ELR (cell line): Measurements from ENCODE around the gene NOL4L.

ENCODE experiments used
- DNase-seq: peaks from one replicate; pipeline ENCODE4 v3.0.0-alpha.2; 2015; ENCODE audit warnings: low read depth

The NOL4L gene

DNA sequence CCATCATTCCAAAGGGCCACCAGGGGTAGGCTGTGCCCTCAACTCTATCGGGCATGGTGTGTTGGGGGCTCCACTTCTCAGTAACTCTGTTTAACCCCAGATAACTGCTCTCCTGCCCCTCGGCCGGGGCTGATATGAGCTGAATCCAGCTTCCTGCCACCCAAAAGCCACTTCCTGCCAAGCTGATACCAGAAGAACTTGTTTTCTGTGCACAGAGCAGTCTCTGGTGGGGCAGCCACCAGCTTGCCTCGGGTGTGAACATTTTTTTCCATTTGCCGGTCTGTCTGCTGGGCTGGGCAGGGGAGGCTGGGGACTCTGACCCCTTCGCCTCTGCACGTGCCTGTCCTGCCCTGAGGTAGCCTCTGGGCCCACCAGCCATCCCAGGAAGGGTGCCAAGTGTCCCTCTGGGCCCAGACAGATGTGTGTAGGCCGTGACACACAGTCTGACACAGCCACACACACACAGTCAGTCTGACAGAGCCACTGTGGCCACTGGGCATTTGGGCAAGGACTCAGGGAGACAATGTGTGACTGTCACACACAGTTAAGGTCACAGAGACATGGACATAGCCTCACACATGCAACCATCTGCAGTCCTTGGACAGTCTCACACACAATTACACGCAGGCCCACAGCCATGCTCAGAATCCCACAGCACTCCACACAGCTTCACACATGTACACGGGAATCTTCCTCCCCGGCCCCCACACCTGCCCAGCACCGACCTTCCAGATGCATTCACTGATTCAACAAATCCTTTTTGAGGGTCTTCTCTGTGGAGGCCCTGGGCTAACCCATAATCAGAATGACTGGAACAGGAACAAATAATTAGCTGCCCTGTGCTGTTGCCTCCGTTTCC is 45.1 kb downstream of the NOL4L start:
- DNase-seq, result no peak

DNA sequence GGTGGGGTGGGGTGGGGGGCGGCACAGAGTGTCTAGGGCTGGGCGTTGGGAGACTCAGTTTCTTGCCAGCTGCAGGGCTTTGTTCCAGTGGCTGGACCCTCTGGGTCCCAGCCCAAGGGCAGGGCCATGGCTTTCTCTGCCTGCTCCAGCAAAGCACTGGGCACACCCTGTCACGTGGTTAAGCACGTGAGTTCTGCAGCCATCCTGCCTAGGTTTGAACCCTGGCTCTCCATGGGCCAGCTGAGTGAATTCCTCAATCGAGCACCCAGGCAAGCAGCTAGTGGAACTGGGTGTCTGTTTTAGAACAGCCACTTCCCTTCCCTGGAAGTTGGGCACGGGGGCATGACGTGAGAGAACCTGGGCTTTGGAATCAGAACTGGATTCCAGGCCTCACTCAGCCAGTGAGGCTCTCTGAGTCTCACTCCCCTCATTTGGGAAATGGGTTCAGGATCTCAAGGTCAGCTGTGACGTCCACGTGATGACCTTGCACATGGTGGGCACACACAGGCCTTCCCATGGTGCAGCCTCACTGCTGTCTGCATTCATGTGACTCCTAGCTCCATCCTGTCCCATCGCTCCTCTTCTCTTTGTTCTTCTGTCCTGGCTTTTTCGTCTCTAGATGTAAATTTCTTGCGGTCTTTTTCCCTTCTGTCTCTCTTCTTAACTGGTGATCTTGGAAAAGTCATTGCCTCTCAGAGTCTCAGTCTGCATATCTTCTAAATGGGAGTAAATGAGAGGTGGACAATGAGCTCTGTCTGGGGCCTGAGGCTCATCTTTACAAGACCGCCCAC is 45.9 kb downstream of the NOL4L start:
- no peak for DNase-seq

DNA sequence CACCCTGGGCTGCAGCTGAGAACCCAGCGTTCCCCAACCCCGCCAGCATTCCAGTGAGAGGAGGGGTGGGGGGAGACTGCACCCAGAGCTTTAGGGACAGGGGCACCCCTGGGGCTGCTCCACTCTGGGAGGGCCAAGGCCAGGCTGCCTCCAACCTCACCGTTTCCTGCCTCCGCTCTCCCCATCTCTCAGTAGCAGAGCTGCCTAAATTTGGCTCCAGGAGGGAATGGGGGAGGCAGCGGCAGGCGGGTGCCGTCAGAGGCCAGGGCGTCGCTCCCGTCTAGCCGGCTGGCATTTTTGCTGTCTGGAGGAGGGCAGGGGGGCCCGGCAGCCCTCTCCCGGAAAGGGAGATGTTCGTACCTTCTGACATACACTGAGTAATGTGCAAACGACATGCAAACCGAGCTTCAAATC is 46.6 kb downstream of the NOL4L start:
- no peak for DNase-seq

DNA sequence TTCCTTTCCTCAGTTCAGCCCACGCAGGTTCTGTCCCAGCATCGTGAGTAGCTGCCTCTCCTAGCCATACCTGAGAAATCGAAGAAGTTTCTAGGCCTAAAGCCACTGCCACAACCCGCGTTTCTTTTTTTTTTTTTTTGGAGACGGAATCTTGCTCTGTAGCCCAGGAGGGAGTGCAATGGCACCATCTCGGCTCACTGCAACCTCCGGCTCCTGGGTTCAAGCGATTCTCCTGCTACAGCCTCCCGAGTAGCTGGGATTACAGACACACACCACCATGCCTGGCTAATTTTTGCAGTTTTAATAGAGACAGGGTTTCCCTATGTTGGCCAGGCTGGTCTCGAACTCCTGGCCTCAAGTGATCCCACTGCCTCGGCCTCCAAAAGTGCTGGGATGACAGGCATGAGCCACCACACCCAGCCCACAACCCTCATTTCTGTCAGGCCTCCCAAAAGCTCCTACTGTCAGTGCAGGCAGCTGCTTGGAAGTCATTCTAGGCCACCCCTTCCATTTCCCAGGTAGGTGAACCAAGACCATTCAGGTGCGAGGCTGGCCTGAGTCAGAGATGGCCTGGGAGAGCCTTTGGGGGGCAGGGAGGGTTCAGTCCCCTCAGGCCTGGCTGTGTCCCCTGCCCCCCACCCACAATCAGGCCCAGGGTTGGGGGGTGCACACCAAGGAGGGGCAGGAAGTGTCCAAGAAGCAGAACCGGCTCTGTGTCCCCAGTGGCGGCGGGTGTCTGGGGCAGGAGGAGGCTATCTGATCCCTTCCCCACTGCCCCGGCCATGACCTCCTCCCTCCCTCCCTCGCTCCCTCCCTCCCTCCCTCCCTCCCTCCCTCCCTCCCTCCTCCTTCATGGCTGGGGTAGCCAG is 47.2 kb downstream of the NOL4L start:
- no peak for DNase-seq

DNA sequence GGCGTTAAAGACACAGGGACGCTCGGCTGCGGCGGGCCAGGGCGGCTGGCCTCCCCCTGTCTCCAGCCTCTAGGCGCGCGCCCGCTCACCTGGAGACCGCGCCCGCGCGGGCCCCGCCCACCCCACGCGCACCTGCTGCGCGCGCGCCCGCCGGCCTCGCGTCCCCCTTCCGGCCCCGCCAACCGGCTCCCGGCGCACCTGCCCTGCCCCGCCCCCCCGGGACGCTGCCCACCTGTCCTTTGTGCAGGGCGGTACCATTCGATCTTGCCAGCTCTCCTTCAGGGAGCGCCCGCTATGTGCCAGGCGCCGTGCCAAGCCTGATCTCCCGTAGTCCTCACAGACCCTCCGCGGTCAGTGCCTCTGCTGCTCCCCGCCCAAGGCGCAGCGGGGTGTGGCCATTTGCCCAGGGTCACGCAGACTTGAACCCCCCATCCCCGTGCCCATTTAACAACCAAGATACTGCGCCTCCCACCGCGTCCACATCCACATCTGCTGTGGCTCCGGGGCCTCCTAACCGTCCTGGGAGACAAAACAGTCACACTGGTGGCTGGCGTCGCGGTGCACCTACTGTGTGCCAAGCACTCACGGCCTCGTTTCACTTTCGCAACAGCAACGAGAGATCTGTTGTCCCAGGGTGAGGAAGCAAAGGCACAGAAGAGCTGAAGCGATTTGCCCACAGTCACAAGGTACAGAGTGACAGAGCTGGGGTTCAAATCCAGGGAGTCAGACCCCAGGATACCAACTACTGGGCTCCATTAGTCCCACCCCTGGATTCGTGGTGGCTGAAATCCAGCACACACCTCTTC is 48.1 kb downstream of the NOL4L start:
- no peak for DNase-seq

DNA sequence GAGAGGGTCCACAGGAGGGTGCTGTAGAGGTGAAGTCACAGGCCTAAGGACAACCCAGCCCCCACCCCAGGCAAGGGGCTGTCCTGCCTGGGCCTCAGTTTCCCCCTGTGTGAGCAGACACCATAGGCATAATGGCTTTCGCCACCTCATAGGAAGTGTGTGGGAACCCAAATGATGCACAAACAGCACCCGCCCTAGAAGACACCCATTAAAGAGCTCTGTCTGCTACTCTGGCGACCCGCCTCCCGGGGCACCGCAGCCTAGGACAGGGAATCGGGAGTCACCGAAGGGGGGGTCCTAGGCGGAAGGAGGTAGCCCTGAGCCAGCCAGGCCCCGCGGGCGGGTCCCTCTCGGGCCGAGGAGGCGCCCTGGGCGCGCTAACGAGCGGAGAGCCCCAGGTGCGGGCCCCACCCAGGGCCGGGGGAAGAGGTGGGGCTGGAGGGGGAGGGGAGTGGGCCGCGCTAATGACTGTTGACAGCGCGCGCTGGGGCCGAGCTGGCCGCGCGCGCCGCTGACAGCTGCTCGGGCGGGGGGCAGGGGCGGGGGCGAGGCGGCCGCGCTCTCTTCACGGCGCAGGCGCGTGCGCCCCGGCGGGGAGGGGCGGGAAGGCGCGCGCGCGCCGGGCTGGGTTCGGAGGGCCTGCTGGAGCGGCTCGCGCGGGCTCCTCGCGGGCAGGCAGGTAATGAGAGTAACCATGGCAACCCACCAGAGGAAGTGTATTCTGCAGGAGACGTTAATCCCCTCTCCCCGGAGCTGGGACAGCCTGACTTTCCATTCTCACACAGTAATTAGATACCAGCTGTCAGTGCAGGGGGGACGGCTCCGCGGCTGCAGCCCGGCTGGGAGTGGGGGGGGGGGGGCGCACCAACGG is 48.9 kb downstream of the NOL4L start:
- DNase-seq, result peak; percentile 52

DNA sequence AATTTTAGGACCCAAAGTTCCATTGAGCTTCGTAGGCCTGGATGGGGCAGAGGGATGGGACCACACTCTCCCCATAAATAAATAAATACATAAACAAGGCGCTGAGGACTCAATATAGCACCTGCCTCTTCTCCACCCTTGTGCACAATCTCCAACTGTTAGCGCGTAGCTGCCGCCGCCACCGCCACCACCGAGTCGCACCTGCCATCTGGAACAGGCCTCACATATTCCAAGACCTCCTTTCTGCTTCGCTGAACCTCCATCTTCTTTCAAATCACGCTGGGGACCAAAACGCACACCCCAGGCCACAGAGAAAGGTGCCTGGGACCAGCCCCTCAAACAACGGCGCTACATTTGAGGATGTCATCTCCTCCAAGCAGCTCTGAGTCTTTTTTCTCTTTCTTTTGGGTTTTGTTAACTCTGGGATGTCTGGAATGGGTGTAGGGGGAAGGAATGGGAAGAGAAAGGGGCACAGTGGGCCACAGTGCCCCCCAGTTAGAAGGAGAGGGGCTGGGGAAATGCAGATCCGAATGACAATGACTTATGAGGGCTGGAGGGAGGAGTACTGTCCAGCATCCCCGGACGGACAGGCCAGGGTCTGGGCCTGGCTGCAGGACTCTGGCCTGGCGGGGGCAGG is 49.7 kb downstream of the NOL4L start:
- no peak for DNase-seq

DNA sequence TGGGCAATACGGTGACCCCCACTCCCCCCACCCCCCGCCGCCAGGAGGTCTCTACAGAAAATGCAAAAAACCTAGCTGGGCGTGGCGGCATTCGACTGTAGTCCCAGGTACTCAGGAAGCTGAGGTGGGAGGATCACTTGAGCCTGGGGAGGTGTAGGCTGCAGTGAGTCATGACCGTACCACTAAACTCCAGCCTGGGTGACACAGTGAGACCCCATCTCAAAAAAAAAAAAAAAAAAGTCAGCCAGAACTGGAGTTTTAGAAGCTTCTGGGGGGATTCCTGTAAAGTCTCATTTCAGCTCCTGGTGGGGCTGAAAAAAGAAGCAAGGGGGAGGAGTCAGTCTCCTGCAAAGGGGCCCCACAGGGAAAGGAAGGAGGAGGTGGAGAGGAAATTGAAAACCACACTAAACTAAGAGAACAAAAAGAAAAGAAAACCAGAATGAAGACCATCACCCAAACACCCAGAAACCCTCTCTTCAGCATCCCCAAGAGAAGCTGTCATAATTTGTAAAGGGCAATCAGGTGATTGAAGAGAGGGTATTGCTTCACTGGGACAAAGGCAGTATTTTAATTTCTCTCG is 50.4 kb downstream of the NOL4L start:
- DNase-seq, result no peak

DNA sequence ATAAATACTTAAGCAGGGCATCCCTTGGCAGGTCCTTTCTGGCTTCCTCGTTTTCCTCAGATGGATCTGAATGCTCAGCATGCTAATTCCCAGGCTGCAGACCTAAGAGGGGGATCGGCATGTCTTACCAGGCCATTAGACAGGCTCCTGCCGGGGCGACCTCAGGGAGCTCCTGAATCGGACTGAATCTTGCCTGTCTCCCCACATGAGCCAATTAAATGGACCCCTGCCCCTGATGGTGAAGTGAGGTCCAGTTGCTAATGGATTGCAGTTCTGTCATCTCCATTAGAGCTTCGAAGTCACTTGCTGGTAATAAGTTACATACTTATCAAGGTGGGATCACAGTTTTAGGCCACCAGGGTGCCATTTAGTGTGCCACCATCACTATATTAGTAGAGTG is 51.4 kb downstream of the NOL4L start:
- no peak for DNase-seq

DNA sequence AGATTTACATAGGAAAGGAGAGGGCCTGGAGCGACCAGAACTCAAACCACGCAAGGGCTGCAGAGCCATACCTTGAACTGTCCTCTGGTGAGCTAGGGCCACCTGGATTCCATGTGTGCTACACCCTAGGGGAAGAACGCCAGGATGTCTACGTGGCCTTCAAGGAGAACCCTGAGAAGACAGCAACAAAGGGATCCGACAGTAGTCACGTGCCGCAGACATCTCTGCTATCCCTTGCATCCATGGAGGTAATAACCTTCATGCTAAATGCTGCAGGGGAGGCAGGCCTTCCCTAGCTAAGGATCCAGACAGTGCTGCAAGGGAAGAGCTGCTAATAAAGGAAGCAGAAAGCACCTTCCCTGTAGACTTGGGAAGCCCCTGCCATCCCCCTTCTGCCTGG is 52.9 kb downstream of the NOL4L start:
- DNase-seq, result no peak

DNA sequence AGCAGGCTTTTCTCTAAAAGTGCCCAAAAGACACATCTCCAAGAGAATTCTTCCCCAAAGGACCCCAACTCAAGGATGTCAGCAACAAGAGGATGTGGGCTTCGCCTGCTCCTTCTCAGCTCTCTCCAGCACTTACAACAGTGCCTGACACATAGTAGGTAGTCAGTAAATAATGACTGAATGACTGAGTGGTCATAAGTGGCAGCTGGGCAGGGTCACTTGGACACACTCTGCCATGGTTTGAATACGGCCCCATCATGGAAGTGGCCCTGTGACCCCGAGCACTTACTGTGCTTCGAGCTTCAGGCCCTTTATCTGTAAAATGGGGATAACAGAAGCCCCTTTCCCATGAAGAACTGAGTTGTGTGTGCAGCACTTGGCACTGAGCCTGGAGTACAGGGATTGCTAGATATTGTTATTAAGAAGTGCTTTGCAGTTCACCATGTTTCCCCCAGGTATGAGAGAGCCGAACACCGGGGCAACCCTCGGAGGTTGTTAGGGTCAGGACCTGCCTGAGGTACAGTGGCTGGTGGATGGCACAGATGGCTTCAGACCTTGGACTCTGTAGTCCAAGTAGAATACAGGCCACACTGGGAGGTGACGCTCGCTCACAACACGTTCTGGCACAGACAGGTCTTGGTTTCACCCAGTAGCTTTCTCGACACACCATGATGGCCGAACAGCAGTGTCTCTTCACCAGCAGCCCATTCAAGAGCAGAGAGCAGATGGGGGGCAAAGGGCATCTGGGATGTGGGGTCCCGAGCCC is 56.0 kb downstream of the NOL4L start:
- no peak for DNase-seq

DNA sequence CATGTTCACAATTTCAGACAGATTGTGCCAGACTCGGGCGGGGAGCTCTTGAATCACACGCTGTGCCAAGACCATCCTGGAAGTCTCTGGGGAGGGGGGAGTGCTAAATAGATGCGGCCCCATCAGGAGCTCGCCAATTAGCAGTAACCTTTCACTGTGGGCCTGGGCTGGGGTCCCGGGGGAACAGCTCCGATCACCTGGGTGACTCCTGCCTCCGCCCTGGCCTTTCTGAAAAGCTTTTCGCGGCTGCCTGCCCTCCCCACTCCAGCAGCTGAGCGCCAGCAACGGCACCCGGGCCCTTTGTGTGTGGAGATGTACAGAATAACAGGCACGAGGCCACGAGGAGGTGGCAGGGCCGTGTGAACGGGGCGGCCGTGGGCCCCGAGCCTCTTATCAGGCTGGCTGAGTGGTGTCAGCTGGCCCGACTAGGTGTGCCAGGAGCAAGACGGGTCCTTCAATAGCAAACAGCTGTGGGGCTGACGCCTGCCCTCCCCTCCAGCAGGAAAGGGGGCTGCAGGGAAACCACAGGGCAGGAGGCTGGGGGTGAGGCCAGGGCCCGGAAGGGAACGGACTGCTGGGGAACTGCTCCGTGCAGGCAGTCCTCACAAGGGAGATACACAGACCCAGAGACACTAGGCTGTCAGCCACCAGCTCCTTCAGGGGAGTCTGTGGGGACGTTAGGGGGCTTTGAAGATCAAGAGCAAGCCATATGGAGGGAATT is 56.8 kb downstream of the NOL4L start:
- DNase-seq, result no peak

DNA sequence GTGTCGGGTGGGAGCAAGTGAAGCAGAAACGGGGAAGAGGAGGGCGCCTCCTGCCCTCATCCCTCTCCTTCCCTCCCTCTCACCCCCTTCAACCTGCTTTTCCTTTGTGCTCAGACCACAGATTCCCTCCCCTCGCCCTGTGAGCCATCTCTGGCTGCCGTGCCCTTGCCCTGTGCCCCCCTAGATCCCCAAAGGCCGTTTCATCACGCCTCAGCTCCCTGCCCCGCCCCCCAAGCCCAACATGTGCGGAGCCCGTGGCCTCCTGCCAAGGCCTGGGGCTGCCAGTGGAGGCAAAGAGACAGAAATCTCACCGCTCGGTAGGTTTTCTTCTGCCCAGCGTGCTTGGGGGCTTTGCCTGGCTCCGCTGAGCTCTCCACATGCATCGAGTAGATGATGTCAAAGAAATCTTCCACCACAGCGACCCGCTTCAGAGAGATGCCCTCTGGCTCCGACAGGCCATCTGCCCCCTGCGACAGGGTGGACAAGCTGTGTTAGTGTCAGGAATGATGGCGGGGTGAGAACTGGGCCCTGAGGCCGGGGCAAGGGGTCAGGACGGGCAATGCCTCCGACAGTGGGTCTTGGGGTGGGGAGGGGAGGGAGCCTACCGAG is 57.6 kb downstream of the NOL4L start:
- no peak for DNase-seq

DNA sequence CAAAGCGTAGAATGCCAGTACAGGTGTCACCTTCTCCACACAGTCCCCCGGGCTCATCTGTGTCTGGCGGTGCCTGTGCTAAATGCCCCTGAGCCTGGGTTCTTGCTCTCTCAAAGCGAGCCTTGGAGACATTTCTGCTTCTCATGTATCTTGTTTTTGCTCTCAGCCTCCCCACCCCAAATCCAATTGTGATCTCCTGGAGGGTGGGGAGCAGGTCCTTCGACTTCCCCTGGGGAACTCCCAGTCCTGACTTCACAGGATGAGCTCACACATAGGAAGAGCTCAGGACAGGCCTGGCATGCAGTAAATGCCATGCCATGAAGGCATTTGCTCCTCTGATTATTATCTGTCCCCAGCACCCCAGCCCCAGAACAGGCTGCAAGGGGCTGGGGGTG is 58.1 kb downstream of the NOL4L start:
- DNase-seq, result no peak

DNA sequence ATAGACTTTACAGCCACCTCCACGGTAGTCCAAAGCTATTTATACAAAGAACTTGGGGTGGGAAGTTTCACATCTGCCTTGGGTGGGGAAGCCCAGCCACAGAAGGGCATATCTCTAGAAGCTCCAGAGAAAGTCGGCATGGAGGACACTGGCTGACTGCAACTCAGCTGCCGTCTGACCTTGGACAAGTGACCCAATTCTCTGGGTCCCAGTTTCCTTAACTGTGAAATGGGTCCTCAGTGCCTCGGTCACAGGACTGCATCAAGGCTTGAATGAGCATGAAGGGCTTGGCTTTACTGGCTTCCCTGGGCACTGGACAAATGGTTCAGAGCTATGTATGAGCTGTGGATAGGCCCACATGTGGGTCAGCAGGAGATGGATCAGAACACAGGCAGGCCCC is 58.6 kb downstream of the NOL4L start:
- DNase-seq, result no peak

DNA sequence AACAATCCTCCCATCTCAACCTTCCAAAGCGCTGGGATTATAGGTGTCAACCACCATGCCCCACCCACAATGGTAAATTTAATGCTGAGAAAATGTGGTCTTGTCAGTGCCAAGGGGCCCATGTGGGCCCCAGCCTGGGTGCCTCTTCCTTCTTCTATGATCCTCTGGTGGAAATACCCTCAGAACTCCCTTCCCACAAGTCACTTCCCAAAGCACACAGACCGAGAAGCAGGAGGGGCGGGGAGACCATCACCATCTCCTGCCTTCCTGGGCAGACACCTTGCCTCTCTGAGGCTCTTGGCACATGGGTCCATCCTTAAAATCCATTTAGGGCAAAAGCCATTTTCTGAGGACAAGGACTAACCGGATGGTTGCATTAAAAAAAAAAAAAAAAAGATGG is 59.0 kb downstream of the NOL4L start:
- DNase-seq, result no peak

DNA sequence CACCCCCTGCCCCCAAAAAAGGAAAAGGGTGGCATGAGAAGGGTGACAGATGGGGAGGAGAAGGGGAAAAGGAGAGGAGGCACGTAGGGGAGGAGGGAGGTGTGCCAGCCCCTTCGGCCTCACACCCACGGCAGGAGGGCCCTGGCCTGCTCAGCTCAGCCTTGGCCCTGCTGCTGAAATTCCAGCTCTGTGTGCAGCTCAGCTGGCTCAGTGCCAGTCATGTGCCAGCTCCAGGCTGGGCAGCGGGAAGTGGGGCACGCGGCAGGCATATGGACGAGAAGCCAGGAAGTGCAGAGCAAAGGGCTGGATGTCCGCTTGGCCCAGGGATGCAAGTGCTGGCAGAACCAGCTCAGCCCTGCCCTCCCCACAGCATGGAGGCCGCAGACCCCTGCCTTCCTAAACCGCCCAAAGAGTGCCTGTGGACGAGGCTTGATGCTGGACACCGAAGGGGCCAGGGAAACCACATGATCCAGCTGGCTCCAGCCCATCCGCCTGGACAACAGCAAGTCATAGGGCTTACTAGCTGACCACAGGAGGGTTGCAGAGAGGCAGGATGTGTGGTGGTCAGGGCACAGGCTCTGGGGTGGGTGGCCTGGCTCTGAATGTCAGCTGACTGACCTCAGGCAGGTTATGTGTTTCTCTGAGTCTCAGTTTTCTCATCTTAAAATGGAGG is 60.2 kb downstream of the NOL4L start:
- DNase-seq, result no peak
